ENCODE data around the gene BCL7B. TPM values are rescaled to one million over a fixed set of nuclear protein-coding genes. Genes with fewer than 3 reads are reported as not detected.
"Not testable (repeated sequence)": the region's sequence is repeated elsewhere in the genome, so short reads cannot be mapped to it uniquely, and the experiment has no call there.

BCL7B gene
- total RNA-seq, 2 donors from 2014 or later = 108 to 128 TPM

- DNase-seq (ENCODE audit: low spot score) = no peak
- Histone ChIP-seq H3K9me3 (no peaks in the 10 kb centered on the region), H3K27ac (no peak overlapping the region), H3K36me3 (peaks cover 34% of the 10 kb centered on the region), H3K27me3 (no peaks in the 10 kb centered on the region), H3K4me1 (no peaks in the 10 kb centered on the region), H3K4me3 (no peak overlapping the region)
- TF ChIP-seq CTCF (IDR thresholded peaks at IDR 0.05) = no peak
Measured at GRCh38 chr7:73567846-73568685, 10.6 kb upstream of the BCL7B start.

GRCh38 chr7:73567140-73567539 lies 9.7 kb upstream of the BCL7B start:
- Histone ChIP-seq H3K4me1 (no peaks in the 10 kb centered on the region), H3K9me3 (no peaks in the 10 kb centered on the region), H3K4me3 (no peak overlapping the region), H3K27ac (no peak overlapping the region), H3K36me3 (peaks cover 24% of the 10 kb centered on the region), H3K27me3 (no peaks in the 10 kb centered on the region)
- no peak for TF ChIP-seq CTCF (IDR thresholded peaks at IDR 0.05)
- DNase-seq (ENCODE audit: low spot score) = no peak

GRCh38 chr7:73566431-73566830 lies 8.9 kb upstream of the BCL7B start:
- not testable (repeated sequence) for DNase-seq (ENCODE audit: low spot score); H3K4me1 ChIP-seq; H3K4me3 ChIP-seq; H3K27ac ChIP-seq; H3K27me3 ChIP-seq; H3K9me3 ChIP-seq
- H3K36me3 ChIP-seq = peaks cover 17% of the 10 kb centered on the region

- no peak for DNase-seq (ENCODE audit: low spot score)
- no peak for TF ChIP-seq CTCF (IDR thresholded peaks at IDR 0.05)
- Histone ChIP-seq H3K9me3 (no peaks in the 10 kb centered on the region), H3K36me3 (peaks cover 11% of the 10 kb centered on the region), H3K27me3 (no peaks in the 10 kb centered on the region), H3K27ac (no peak overlapping the region), H3K4me3 (peak overlapping the region in 1 of 2 donors; percentile 13), H3K4me1 (no peaks in the 10 kb centered on the region)
Measured at GRCh38 chr7:73565675-73566340, 8.3 kb upstream of the BCL7B start.

- no peak overlapping the region for H3K27ac ChIP-seq
Measured at GRCh38 chr7:73560109-73560835, 2.8 kb upstream of the BCL7B start.

More at GRCh38 chr7:73560109-73560835, 2.8 kb upstream of the BCL7B start:
- no peak for DNase-seq (ENCODE audit: low spot score)
- Histone ChIP-seq H3K9me3 (no peaks in the 10 kb centered on the region), H3K4me3 (no peak overlapping the region), H3K4me1 (peaks cover 0 to 29% of the 10 kb centered on the region in 2 donors), H3K27me3 (no peaks in the 10 kb centered on the region), H3K36me3 (no peaks in the 10 kb centered on the region)
- no peak for TF ChIP-seq CTCF (IDR thresholded peaks at IDR 0.05)

Data from right atrium auricular region (tissue), 2 donors.